ENCODE data around the gene CAMK1D.

CAMK1D gene

DNA sequence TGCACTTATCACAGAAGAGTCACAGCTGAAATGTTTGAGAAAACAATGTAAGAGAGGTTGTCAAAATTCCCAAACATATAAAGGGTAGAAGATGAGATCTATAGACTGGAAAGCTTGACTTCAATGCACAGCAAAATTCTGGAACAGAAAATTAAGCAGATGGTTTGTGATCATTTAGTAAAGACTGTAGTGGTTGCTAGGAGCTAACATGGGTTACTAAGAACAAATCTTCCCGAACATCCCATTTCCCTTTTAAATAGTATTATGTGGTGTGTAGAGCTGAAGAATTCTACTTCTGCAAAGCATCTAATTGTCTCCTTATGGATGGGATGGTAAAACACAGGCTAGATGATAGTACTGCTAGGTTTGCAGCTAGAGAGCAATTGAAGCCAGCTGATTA is 312.3 kb downstream of the CAMK1D start:
- DNase-seq: no peak

DNA sequence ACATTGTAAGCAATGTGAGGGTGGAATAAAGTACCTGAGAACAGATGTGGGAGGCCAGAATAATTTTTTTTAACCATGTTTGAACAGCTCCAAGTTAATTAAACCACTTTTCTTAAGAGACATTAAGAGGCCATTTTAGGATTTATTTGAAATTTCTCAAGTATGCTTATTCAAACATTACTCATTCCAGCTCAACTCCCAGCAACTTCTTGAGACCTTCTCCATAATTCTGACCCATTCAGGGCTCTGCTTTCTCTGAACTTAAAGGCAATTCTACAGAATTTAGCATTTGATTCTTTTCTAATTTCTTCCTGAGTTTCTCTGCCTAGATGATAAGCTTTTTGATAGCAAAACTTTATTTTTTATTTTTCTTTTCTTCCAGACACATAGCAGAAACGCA is 314.5 kb downstream of the CAMK1D start:
- DNase-seq: no peak

DNA sequence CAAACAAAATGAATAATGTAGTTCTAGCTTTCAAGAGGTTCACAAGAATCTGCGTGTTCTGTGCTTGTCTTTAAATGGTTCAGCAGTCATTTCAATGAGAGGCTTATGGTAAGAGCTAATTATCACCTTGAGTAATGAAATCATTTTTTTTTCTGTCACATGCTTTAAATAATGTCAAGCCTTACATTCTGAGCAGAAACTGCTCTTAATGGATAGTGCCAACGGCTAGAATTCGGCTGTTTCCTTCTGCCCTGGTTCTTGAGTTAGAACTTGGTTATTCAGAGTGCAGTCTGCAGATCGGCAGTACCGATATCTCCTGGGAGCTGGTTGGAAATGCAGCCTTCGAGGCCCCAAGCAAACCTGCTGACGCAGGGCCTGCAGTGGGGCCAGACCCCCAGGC is 316.2 kb downstream of the CAMK1D start:
- no peak for DNase-seq

DNA sequence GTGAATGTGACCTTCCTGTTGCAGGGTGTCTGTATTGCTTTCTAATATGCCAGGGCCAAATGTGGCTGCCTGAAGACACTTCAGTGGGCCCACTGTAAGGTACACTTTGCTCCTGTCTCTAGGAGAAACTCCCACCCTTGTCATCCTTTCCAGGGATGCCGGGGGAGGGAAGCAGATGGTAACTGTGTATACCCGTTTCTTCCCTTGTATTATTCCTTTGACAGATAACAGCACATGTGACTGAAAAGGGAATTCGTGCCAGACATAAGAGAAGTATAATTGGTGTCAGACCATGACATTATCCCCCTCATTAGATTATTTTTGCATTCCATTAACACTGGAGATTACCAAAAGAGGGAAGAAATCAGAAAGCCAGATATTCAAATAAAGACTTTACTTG is 317.7 kb downstream of the CAMK1D start:
- no peak for DNase-seq

GRCh38 chr10:12668634-12669033 is 319.3 kb downstream of the CAMK1D start:
- DNase-seq: no peak

DNA sequence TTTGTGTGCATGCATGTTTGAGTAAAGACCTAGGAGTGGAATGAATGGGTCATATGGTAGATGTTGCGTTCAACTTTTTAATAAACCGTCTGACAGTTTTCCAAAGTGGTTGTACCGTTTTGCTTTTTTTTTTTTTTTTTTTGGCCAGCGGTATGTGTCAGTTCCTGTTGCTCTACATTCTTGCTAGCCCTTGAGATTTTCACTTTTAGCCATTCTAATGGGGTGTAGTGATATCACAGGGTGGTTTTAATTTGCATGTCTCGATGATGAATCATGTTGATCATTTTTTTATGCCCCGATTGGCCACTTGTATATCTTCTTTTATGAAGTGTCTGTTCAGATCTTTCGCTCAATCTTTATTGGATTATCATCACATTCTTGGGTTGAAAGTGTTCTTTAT is 320.7 kb downstream of the CAMK1D start:
- DNase-seq: no peak

GRCh38 chr10:12675186-12675585 is 325.8 kb downstream of the CAMK1D start:
- DNase-seq: no peak

- DNase-seq: no peak
Measured at GRCh38 chr10:12679636-12680035, 330.3 kb downstream of the CAMK1D start.

DNA sequence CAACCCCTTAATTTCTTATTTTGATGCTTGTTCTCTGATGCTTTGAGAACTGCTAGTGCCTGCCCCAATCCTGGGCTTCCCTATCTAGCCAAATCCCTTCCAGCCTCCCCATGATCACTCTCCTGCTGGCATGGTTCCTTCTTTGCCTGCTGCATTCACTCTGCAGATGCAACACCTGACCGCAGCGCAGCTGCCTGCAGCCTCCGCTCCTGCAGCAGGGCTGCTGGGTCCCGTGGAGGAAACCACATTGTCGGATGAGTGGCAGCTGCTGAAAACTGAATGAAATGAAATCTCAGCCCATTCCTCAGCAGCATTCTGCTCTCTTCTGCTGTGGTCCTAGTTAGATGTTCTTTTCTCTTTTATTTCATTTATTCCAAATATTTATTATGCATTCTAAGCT is 331.9 kb downstream of the CAMK1D start:
- DNase-seq: no peak

GRCh38 chr10:12684784-12685183 is 335.4 kb downstream of the CAMK1D start:
- DNase-seq: no peak

- DNase-seq: no peak
Measured at GRCh38 chr10:12685261-12686058, 336.1 kb downstream of the CAMK1D start.

- DNase-seq: no peak
Measured at GRCh38 chr10:12687996-12688395, 338.6 kb downstream of the CAMK1D start.

GRCh38 chr10:12689893-12690292 is 340.5 kb downstream of the CAMK1D start:
- DNase-seq: no peak

DNA sequence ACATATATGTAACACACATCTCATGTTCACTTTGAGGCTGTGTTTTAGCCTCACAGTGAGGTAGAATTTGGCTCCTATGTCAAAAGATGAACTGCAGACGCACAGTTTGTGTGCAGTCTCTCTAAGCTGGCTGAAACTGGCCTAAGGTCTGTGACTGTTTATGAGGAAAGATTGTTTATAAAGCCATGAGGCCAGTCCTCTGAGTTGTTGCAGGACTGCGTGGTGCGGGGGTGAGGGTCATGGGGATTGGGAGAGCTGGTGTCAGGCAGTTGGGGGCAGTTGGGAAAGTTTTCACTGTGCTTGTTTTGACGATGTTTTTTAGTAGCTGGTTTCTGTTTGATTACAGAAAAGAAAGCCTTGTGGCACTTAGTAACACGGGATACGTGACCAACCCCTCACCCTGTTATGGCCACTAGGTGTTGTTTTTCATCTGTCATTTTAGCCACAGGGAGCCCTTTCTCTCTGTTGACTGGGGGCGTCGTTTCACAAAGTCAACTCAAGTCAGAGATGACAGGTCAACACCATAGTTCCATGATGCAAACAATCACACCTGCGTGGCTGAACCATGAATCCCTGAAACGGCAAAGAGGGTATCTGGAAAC is 341.3 kb downstream of the CAMK1D start:
- DNase-seq: no peak

DNA sequence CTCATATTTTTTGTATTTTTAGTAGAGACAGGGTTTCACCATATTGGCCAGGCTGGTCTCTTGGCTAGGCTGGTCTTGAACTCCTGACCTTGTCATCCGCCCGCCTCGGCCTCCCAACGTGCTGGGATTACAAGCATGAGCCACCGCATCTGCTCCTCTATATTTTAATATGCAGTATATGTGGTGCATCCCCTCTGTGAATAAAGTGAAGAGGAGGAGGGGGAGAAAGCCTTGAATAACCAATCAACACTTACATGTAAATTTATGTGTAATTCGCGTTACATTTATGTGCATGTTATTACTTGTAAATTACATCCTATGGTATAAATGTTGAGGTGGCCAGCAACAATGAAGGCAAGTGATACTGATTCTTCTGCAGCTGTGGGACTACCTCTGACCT is 342.2 kb downstream of the CAMK1D start:
- no peak for DNase-seq

- DNase-seq: no peak
Measured at GRCh38 chr10:12697764-12698163, 348.4 kb downstream of the CAMK1D start.

GRCh38 chr10:12699258-12699700 is 349.9 kb downstream of the CAMK1D start:
- DNase-seq: no peak

DNA sequence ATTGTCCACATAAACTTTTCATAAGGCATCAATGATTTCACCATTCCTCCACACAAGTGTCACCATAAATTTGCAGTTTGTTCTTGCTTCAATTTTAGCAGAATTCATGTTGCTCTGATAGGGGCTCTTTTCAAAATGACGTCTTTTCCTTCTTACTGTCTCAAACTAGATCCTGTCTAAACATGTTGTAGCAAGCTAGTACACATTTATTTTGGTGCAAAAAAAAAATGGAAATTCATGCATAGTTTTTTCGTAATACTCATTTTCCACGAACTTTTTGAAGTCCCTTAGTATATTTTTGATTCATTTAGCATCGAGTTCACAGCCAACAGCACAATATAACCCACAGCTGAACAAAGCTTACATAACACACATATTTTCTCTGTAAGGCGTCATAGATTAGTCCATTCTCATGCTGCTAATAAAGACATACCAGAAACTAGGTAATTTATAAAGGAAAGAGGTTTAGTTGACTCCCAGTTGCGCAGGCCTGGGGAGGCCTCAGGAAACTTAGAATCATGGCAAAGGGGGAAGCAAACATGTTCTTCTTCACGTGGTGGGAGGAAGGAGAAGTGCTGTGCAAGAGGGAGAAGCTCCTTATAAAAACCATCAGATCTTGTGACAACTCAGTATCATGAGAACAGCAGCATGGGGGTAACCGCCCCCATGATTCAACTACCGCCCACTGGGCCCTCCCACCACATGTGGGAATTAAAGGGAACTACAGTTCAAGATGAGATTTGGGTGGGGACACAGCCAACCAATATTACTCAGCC is 350.6 kb downstream of the CAMK1D start:
- no peak for DNase-seq

DNA sequence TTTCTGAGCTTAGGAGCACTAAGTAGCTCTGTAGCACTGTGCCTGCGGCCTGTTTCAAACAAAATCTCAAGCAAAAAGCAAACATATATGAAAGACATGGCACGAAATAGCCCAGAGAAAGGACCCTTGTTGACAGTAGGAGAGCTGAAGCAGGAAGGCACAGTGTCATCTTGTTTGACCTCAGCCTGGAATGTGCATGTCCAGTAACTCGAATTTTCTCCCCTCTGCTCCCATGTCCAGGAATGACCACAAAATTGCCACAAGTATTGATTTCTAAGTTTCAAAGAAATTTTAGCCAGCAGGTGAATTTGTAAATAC is 351.2 kb downstream of the CAMK1D start:
- no peak for DNase-seq

DNA sequence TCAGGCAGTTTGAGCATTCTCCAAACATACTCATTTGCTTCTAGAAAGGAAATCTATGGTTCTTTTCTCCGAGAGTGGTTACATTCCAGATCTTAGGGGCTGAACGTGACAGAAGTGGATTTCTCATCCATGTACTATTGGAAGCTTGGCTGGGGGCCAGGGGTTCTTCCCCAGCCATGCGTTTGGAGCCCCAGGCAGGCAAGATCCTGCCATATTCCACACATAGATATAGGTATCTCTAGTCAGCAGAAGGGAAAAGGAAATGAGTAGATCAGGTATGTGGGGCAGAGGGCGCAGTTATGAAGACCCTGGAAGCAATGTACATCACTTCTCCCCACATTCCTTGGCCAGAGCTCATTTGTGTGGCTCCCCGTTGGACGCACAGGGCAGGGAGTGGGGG is 352.3 kb downstream of the CAMK1D start:
- no peak for DNase-seq

GRCh38 chr10:12702215-12702770 is 352.9 kb downstream of the CAMK1D start:
- DNase-seq: no peak

DNA sequence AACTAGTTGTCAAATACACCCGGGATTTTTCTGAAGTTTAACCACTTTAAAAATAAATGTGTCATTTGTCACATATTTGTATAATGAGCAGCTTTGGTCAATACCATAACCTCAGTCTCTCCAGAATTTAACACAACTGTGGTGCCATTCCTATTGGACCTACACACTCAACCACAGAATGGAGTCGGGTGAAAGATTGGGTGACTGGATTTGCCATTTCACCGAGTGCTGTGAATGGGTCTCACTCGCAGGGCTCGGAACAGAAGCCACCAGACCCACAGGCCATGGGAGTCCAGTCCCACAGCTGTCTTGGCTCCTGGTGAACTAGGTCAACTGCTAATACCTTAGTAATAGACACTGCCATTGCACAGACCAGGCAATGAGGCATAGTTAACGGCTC is 353.8 kb downstream of the CAMK1D start:
- DNase-seq: no peak

GRCh38 chr10:12703813-12704212 is 354.5 kb downstream of the CAMK1D start:
- no peak for DNase-seq

DNA sequence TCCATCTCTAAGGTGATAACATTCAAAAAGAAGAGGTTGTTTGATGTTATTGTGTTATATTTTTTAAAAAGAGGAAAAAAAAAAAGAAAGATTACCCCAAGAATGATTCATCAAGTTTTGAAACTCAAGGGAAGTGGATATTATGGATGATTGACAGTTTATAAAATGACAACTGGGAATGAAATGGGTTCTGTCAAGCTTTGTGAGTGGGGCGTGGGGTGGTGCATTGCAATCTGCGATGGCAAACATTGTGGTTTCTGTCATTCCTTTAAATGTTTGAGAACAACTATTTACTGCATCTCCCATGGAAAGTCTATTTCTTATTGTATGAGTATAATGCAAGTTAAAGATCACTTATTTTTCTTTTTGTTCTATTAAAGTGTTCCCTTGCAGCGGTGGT is 355.1 kb downstream of the CAMK1D start:
- no peak for DNase-seq

Data from stimulated activated CD4-positive, alpha-beta T cell treated with anti-CD3 and anti-CD28 coated beads, Interleukin-12 subunit alpha, Interleukin-12 subunit beta, amount 100 ng/mL, for 4 hours (primary cell).